ENCODE results near the gene NTF4.

The NTF4 gene

DNA sequence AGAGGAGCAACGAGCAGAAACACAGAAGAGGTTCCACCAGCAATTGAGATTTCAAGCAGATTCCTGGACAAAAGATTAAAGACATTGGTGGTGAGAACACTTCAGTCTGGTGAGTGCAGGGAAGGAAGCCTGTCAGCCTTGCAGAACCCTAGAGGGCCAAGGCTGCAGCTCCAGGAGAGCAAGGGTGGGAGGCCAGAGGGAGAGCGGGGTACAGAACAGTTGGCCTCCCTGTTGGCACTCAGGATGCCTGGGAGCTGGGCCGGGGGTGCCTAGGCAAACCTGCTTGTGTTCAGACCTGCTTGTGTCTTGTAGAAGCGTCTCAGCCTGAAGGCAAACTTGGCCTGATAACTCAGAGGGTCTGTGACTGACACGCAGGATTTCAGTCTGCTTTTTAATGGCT, 44.4 kb upstream of the NTF4 start:
- TF ChIP-seq, protein P1, sequence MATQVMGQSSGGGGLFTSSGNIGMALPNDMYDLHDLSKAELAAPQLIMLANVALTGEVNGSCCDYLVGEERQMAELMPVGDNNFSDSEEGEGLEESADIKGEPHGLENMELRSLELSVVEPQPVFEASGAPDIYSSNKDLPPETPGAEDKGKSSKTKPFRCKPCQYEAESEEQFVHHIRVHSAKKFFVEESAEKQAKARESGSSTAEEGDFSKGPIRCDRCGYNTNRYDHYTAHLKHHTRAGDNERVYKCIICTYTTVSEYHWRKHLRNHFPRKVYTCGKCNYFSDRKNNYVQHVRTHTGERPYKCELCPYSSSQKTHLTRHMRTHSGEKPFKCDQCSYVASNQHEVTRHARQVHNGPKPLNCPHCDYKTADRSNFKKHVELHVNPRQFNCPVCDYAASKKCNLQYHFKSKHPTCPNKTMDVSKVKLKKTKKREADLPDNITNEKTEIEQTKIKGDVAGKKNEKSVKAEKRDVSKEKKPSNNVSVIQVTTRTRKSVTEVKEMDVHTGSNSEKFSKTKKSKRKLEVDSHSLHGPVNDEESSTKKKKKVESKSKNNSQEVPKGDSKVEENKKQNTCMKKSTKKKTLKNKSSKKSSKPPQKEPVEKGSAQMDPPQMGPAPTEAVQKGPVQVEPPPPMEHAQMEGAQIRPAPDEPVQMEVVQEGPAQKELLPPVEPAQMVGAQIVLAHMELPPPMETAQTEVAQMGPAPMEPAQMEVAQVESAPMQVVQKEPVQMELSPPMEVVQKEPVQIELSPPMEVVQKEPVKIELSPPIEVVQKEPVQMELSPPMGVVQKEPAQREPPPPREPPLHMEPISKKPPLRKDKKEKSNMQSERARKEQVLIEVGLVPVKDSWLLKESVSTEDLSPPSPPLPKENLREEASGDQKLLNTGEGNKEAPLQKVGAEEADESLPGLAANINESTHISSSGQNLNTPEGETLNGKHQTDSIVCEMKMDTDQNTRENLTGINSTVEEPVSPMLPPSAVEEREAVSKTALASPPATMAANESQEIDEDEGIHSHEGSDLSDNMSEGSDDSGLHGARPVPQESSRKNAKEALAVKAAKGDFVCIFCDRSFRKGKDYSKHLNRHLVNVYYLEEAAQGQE (IDR thresholded peaks at IDR 0.05; ENCODE audit: low read depth), result no peak

DNA sequence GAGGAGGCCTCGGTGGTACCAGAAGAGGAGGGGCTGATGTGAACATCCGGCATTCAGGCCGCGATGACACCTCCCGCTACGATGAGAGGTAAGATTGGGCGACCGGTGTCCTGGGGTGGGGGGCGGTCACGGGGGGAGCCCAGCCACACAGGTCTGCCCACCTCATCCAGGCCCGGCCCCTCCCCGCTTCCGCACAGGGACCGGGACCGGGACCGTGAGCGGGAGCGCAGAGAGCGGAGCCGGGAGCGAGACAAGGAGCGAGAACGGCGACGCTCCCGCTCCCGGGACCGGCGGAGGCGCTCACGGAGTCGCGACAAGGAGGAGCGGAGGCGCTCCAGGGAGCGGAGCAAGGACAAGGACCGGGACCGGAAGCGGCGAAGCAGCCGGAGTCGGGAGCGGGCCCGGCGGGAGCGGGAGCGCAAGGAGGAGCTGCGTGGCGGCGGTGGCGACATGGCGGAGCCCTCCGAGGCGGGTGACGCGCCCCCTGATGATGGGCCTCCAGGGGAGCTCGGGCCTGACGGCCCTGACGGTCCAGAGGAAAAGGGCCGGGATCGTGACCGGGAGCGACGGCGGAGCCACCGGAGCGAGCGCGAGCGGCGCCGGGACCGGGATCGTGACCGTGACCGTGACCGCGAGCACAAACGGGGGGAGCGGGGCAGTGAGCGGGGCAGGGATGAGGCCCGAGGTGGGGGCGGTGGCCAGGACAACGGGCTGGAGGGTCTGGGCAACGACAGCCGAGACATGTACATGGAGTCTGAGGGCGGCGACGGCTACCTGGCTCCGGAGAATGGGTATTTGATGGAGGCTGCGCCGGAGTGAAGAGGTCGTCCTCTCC, 43.2 kb upstream of the NTF4 start:
- TF ChIP-seq TEAD4 (IDR thresholded peaks at IDR 0.05) (no peak), RAD21 (IDR thresholded peaks at IDR 0.05; ENCODE audit: low read depth) (no peak), EGR1 (IDR thresholded peaks at IDR 0.05) (no peak), ZBTB7A (IDR thresholded peaks at IDR 0.05; ENCODE audit: low read depth) (no peak), EP300 (IDR thresholded peaks at IDR 0.05; ENCODE audit: borderline replicate concordance) (no peak), NFIC (IDR thresholded peaks at IDR 0.05) (no peak), TCF12 (IDR thresholded peaks at IDR 0.05; ENCODE audit: low read depth) (no peak), CEBPB (IDR thresholded peaks at IDR 0.05) (no peak), CREB1 (IDR thresholded peaks at IDR 0.05; ENCODE audit: low read depth) (no peak), TAF1 (IDR thresholded peaks at IDR 0.05; ENCODE audit: low read depth) (no peak), FOXM1 (IDR thresholded peaks at IDR 0.05; ENCODE audit: borderline replicate concordance, low read depth) (no peak)
- TF ChIP-seq, protein P2, sequence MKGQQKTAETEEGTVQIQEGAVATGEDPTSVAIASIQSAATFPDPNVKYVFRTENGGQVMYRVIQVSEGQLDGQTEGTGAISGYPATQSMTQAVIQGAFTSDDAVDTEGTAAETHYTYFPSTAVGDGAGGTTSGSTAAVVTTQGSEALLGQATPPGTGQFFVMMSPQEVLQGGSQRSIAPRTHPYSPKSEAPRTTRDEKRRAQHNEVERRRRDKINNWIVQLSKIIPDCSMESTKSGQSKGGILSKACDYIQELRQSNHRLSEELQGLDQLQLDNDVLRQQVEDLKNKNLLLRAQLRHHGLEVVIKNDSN (IDR thresholded peaks at IDR 0.05), result no peak
- TF ChIP-seq, protein P1 (IDR thresholded peaks at IDR 0.05; ENCODE audit: low read depth), result no peak
- TF ChIP-seq, protein P3, sequence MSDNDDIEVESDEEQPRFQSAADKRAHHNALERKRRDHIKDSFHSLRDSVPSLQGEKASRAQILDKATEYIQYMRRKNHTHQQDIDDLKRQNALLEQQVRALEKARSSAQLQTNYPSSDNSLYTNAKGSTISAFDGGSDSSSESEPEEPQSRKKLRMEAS (IDR thresholded peaks at IDR 0.05), result no peak

DNA sequence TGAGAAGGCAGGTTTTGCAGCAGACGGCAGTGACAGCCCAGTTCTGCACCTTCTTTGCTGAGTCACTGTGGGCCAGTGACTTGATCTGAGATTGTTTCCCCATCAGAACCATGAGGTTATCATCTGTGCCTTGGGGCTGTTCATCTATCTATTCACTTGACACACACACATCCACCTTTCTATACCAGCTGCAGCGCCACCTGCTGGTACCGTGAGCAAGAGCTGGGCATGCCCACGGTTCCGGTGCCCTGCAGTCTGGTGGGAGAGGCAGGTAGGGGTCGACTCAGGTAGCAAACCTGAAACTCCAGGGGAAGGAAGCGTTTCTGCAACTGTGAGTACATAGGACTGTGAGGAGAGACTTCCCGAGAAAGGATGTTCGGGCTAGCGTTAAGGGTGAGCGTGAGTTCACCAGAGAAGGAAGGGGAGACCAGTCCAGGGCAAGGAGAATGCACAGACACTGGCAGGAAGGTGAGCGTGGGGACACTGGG, 42.1 kb upstream of the NTF4 start:
- TF ChIP-seq RAD21 (IDR thresholded peaks at IDR 0.05; ENCODE audit: low read depth), result peak; percentile 30; the same call in 1 of the 2 replicates
- TF ChIP-seq YY1 (IDR thresholded peaks at IDR 0.05; ENCODE audit: low read depth), result no peak
- TF ChIP-seq TEAD4 (IDR thresholded peaks at IDR 0.05), result no peak
- no peak for TF ChIP-seq EP300 (IDR thresholded peaks at IDR 0.05; ENCODE audit: borderline replicate concordance)
- TF ChIP-seq, protein P3 (IDR thresholded peaks at IDR 0.05), result no peak
- TF ChIP-seq CEBPB (IDR thresholded peaks at IDR 0.05), result no peak

DNA sequence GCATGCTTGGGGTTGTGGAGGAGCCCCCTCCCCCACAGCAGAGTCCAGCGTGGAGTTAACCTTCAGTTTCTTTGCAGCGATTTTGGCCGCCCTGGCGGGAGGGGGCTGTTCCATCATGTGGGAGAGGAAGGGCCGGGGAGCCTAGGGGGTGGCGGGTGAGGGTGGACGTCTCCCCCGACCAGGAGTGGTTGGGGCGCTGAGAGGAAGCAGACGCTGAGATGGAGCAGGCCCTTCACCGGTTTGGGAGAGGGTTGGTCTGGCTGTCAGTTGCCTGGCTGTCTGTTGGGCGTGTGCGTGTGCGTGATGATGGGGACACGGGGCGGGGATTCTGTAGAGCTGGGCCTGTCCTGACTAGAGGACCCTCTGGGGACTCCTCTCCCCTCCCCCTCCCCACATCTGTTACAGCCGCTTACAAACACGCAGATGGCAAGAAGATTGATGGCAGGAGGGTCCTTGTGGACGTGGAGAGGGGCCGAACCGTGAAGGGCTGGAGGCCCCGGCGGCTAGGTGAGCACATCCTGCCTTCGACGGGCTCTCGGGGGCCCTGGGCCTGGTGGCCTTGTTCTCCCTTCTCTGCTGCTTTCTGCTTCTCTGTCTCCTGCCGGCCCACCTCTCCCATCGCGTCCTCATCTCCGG, 39.7 kb upstream of the NTF4 start:
- TF ChIP-seq CREB1 (IDR thresholded peaks at IDR 0.05; ENCODE audit: low read depth) (no peak), EP300 (IDR thresholded peaks at IDR 0.05; ENCODE audit: borderline replicate concordance) (no peak), YY1 (IDR thresholded peaks at IDR 0.05; ENCODE audit: low read depth) (no peak), TAF1 (IDR thresholded peaks at IDR 0.05; ENCODE audit: low read depth) (no peak), RAD21 (IDR thresholded peaks at IDR 0.05; ENCODE audit: low read depth) (no peak), CEBPB (IDR thresholded peaks at IDR 0.05) (no peak), EGR1 (IDR thresholded peaks at IDR 0.05) (no peak), TCF12 (IDR thresholded peaks at IDR 0.05; ENCODE audit: low read depth) (no peak), TEAD4 (IDR thresholded peaks at IDR 0.05) (no peak), ZBTB7A (IDR thresholded peaks at IDR 0.05; ENCODE audit: low read depth) (no peak), FOXM1 (IDR thresholded peaks at IDR 0.05; ENCODE audit: borderline replicate concordance, low read depth) (no peak), NFIC (IDR thresholded peaks at IDR 0.05) (no peak)
- TF ChIP-seq, protein P1 (IDR thresholded peaks at IDR 0.05; ENCODE audit: low read depth), result no peak
- TF ChIP-seq, protein P3 (IDR thresholded peaks at IDR 0.05), result no peak
- TF ChIP-seq, protein P2 (IDR thresholded peaks at IDR 0.05), result no peak

All from Ishikawa (cell line).